ENCODE measurements around the gene LRRC49.

Gene LRRC49

GRCh38 chr15:71048913-71049675 is 156.5 kb downstream of the LRRC49 start:
- peak overlapping the region; percentile 78 for H3K9ac ChIP-seq (ENCODE audit: low read depth, low read length)
- H3K4me3 ChIP-seq (ENCODE audit: low read length), result peak overlapping the region; percentile 26
- H3K9me3 ChIP-seq (replicated peaks; ENCODE audit: low read length), result no peaks in the 10 kb centered on the region
- H3K36me3 ChIP-seq (ENCODE audit: insufficient read depth, low read length), result no peaks in the 10 kb centered on the region
- no peaks in the 10 kb centered on the region for H3K27me3 ChIP-seq (ENCODE audit: control insufficient read depth, insufficient read depth, low read length)
- peak overlapping the region; percentile 60 for H3K4me2 ChIP-seq (ENCODE audit: low read length)
- peaks cover 60% of the 10 kb centered on the region for H3K4me1 ChIP-seq (ENCODE audit: control insufficient read depth, insufficient read depth, low read length)

- Histone ChIP-seq H3K9me3 (replicated peaks; ENCODE audit: low read length) (no peaks in the 10 kb centered on the region), H3K4me1 (ENCODE audit: control insufficient read depth, insufficient read depth, low read length) (peaks cover 63% of the 10 kb centered on the region), H3K36me3 (ENCODE audit: insufficient read depth, low read length) (no peaks in the 10 kb centered on the region), H3K4me3 (ENCODE audit: low read length) (no peak overlapping the region), H3K9ac (ENCODE audit: low read depth, low read length) (peak overlapping the region; percentile 68), H3K27me3 (ENCODE audit: control insufficient read depth, insufficient read depth, low read length) (no peaks in the 10 kb centered on the region), H3K4me2 (ENCODE audit: low read length) (no peak overlapping the region)
Observed at GRCh38 chr15:71049706-71050422, 157.2 kb downstream of the LRRC49 start.

DNA sequence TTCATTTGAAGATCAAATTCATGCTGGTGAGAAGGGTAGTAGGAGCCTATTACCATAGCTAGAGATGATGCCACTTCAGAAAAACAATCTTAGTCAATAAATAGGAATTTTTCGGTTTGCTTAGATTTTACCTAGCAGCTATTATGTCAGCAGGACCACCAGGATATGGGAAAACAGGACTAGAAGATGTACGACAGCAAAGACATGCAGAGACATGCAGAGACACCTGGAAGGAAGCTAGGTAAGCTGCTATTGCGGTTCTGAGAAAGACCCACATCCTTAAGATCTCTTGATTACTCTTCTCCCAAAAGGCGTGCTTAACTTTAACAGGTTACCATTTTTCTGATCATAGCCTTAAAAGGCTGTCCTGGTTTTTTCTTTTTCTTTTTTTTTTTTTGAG is 157.8 kb downstream of the LRRC49 start:
- H3K27me3 ChIP-seq (ENCODE audit: control insufficient read depth, insufficient read depth, low read length), result no peaks in the 10 kb centered on the region
- H3K36me3 ChIP-seq (ENCODE audit: insufficient read depth, low read length), result no peaks in the 10 kb centered on the region
- no peaks in the 10 kb centered on the region for H3K9me3 ChIP-seq (replicated peaks; ENCODE audit: low read length)
- H3K4me2 ChIP-seq (ENCODE audit: low read length), result no peak overlapping the region
- H3K4me3 ChIP-seq (ENCODE audit: low read length), result no peak overlapping the region
- H3K9ac ChIP-seq (ENCODE audit: low read depth, low read length), result peak overlapping the region; percentile 68
- peaks cover 68% of the 10 kb centered on the region for H3K4me1 ChIP-seq (ENCODE audit: control insufficient read depth, insufficient read depth, low read length)

- Histone ChIP-seq H3K4me1 (ENCODE audit: control insufficient read depth, insufficient read depth, low read length) (peaks cover 76% of the 10 kb centered on the region), H3K9me3 (replicated peaks; ENCODE audit: low read length) (no peaks in the 10 kb centered on the region), H3K4me2 (ENCODE audit: low read length) (no peak overlapping the region), H3K36me3 (ENCODE audit: insufficient read depth, low read length) (no peaks in the 10 kb centered on the region), H3K9ac (ENCODE audit: low read depth, low read length) (peak overlapping the region; percentile 16), H3K4me3 (ENCODE audit: low read length) (no peak overlapping the region), H3K27me3 (ENCODE audit: control insufficient read depth, insufficient read depth, low read length) (no peaks in the 10 kb centered on the region)
Observed at GRCh38 chr15:71051539-71051938, 158.9 kb downstream of the LRRC49 start.

GRCh38 chr15:71052356-71052755 is 159.7 kb downstream of the LRRC49 start:
- no peak overlapping the region for H3K4me2 ChIP-seq (ENCODE audit: low read length)

GRCh38 chr15:71054286-71054952 is 161.8 kb downstream of the LRRC49 start:
- Histone ChIP-seq H3K4me2 (ENCODE audit: low read length) (peak overlapping the region; percentile 9), H3K27me3 (ENCODE audit: control insufficient read depth, insufficient read depth, low read length) (no peaks in the 10 kb centered on the region), H3K4me3 (ENCODE audit: low read length) (no peak overlapping the region), H3K36me3 (ENCODE audit: insufficient read depth, low read length) (no peaks in the 10 kb centered on the region), H3K9me3 (replicated peaks; ENCODE audit: low read length) (no peaks in the 10 kb centered on the region), H3K4me1 (ENCODE audit: control insufficient read depth, insufficient read depth, low read length) (peaks cover 64% of the 10 kb centered on the region), H3K9ac (ENCODE audit: low read depth, low read length) (peak overlapping the region; percentile 56)

More at GRCh38 chr15:71052356-71052755, 159.7 kb downstream of the LRRC49 start:
- Histone ChIP-seq H3K9me3 (replicated peaks; ENCODE audit: low read length) (no peaks in the 10 kb centered on the region), H3K4me3 (ENCODE audit: low read length) (no peak overlapping the region), H3K9ac (ENCODE audit: low read depth, low read length) (peak overlapping the region; percentile 16), H3K36me3 (ENCODE audit: insufficient read depth, low read length) (no peaks in the 10 kb centered on the region), H3K27me3 (ENCODE audit: control insufficient read depth, insufficient read depth, low read length) (no peaks in the 10 kb centered on the region), H3K4me1 (ENCODE audit: control insufficient read depth, insufficient read depth, low read length) (peaks cover 76% of the 10 kb centered on the region)

DNA sequence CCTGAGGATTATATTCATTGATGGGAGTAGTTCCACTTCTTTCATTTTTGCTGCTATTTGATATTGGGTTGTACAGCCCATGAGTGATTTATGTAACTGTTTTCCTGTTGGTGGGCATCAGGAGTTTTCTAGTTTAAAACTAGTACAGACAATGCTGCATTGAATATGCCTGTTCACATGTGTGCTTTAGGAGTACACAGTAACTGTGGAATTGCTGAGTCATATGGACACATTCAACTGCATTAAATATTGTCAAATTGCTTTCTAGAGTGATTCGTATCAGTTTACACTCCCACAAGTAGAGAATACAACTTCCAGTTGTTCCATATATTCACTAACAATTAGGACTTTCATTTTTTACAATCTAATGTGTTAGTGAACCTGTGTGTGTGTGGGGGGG is 162.8 kb downstream of the LRRC49 start:
- no peaks in the 10 kb centered on the region for H3K27me3 ChIP-seq (ENCODE audit: control insufficient read depth, insufficient read depth, low read length)
- no peak overlapping the region for H3K4me2 ChIP-seq (ENCODE audit: low read length)
- H3K36me3 ChIP-seq (ENCODE audit: insufficient read depth, low read length), result no peaks in the 10 kb centered on the region
- no peak overlapping the region for H3K4me3 ChIP-seq (ENCODE audit: low read length)
- H3K9me3 ChIP-seq (replicated peaks; ENCODE audit: low read length), result no peaks in the 10 kb centered on the region
- H3K4me1 ChIP-seq (ENCODE audit: control insufficient read depth, insufficient read depth, low read length), result peaks cover 53% of the 10 kb centered on the region
- H3K9ac ChIP-seq (ENCODE audit: low read depth, low read length), result no peak overlapping the region

DNA sequence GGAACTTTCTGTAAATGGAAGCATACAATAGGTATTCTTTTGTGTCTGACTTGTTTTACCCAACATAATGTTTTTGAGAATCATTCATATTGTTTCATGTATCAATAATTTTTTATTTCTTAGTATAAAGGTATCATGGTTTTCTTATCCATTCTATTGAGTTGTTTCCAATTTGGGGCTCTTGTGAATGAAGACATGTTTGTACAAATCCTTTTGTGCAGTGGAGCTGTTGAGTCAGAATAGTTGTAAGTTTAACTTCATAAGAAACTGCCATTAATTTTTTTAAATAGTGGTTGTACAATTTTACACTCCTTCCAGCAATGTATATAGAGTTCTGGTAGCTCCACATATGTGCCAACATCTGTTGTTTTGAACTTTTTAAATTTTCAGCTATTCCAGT is 163.5 kb downstream of the LRRC49 start:
- Histone ChIP-seq H3K4me1 (ENCODE audit: control insufficient read depth, insufficient read depth, low read length) (peaks cover 53% of the 10 kb centered on the region), H3K27me3 (ENCODE audit: control insufficient read depth, insufficient read depth, low read length) (no peaks in the 10 kb centered on the region), H3K9me3 (replicated peaks; ENCODE audit: low read length) (no peaks in the 10 kb centered on the region), H3K4me3 (ENCODE audit: low read length) (no peak overlapping the region), H3K36me3 (ENCODE audit: insufficient read depth, low read length) (no peaks in the 10 kb centered on the region), H3K4me2 (ENCODE audit: low read length) (no peak overlapping the region), H3K9ac (ENCODE audit: low read depth, low read length) (no peak overlapping the region)

- Histone ChIP-seq H3K4me3 (ENCODE audit: low read length) (no peak overlapping the region), H3K4me1 (ENCODE audit: control insufficient read depth, insufficient read depth, low read length) (peaks cover 46% of the 10 kb centered on the region), H3K9ac (ENCODE audit: low read depth, low read length) (no peak overlapping the region), H3K4me2 (ENCODE audit: low read length) (no peak overlapping the region), H3K9me3 (replicated peaks; ENCODE audit: low read length) (no peaks in the 10 kb centered on the region), H3K36me3 (ENCODE audit: insufficient read depth, low read length) (no peaks in the 10 kb centered on the region), H3K27me3 (ENCODE audit: control insufficient read depth, insufficient read depth, low read length) (no peaks in the 10 kb centered on the region)
Observed at GRCh38 chr15:71057143-71057542, 164.5 kb downstream of the LRRC49 start.

DNA sequence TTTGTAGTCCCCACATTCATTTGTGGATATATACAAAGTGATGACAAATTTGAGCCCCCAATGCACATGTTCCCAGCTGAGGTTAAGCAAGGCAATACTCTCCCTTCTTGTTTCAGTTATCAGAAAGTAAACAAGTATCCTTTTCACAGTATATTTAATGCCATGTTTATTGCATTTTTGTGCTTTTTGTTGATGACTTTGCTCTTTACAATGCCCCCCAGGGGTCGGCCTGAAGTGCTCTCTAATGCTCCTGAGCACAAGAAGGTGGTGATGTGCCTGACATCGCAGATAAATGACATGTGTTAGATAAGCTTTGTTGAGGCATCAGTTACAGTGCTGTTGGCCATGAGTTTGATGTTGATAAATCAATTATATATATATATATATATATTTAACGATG is 165.0 kb downstream of the LRRC49 start:
- Histone ChIP-seq H3K9me3 (replicated peaks; ENCODE audit: low read length) (no peaks in the 10 kb centered on the region), H3K36me3 (ENCODE audit: insufficient read depth, low read length) (no peaks in the 10 kb centered on the region), H3K27me3 (ENCODE audit: control insufficient read depth, insufficient read depth, low read length) (no peaks in the 10 kb centered on the region)

DNA sequence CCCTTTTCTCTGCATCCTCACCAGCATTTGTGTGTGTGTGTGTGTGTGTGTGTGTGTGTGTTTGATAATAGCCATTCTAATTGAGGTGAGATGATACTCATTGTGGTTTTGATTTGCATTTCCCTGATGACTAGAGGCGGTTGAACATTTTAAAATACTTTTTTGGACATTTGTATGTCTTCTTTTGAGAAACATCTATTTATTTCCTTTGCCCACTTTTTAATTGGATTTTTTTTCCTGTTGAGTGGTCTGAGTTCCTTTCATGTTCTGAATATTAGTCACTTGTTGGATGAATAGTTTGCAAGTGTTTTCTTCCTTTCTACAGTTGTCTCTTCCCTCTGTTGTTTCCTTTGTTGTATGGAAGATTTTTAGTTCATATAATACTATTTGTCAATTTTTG is 168.4 kb downstream of the LRRC49 start:
- Histone ChIP-seq H3K27me3 (ENCODE audit: control insufficient read depth, insufficient read depth, low read length) (no peaks in the 10 kb centered on the region), H3K4me1 (ENCODE audit: control insufficient read depth, insufficient read depth, low read length) (peaks cover 9% of the 10 kb centered on the region), H3K9me3 (replicated peaks; ENCODE audit: low read length) (no peaks in the 10 kb centered on the region), H3K4me3 (ENCODE audit: low read length) (no peak overlapping the region), H3K4me2 (ENCODE audit: low read length) (no peak overlapping the region), H3K9ac (ENCODE audit: low read depth, low read length) (peak overlapping the region; percentile 30), H3K36me3 (ENCODE audit: insufficient read depth, low read length) (no peaks in the 10 kb centered on the region)

More for the DNA sequence above, 165.0 kb downstream of the LRRC49 start:
- Histone ChIP-seq H3K4me3 (ENCODE audit: low read length) (no peak overlapping the region), H3K4me2 (ENCODE audit: low read length) (no peak overlapping the region), H3K4me1 (ENCODE audit: control insufficient read depth, insufficient read depth, low read length) (peaks cover 42% of the 10 kb centered on the region), H3K9ac (ENCODE audit: low read depth, low read length) (no peak overlapping the region)

Data from skeletal muscle satellite cell (primary cell).